SK-N-SH treated with all-trans-retinoic acid at 6 μM for 48 hours (cell line): ENCODE results near the gene BCL2A1.

Experiments
- ATAC-seq: fragments of 200-7000 bp; cut with Tn5 transposase; 3 replicates; pipeline ENCODE4 v1.9.1; 2020; ENCODE audit warnings: mild to moderate bottlenecking, moderate library complexity
- ARNTL ChIP-seq: fragments of 450-650 bp; formaldehyde crosslinking; IDR thresholded peaks from 2 replicates; pipeline ENCODE4 v1.5.0; 2020; ENCODE audit warnings: low read depth, mild to moderate bottlenecking, moderate library complexity, borderline replicate concordance
- BACH2 ChIP-seq: fragments of 250-450 bp; sonication (Bioruptor Pico); IDR thresholded peaks from 2 replicates; pipeline ENCODE4 v1.9.0; 2021; ENCODE audit warnings: mild to moderate bottlenecking, borderline replicate concordance
- CREB5 ChIP-seq: fragments of 250-450 bp; sonication (Bioruptor Pico); IDR thresholded peaks from 2 replicates; pipeline ENCODE4 v1.5.1; 2020; ENCODE audit warnings: low read depth, mild to moderate bottlenecking, moderate library complexity
- CSRNP3 ChIP-seq: fragments of 250-450 bp; sonication (Bioruptor Pico); IDR thresholded peaks from 2 replicates; pipeline ENCODE4 v1.5.1; 2021; ENCODE audit warnings: mild to moderate bottlenecking, moderate library complexity
- GLIS3 ChIP-seq: fragments of 250-450 bp; sonication (Bioruptor Pico); IDR thresholded peaks from 2 replicates; pipeline ENCODE4 v1.5.0; 2020; ENCODE audit warnings: mild to moderate bottlenecking, moderate library complexity
- ISL1 ChIP-seq: fragments of 250-450 bp; sonication (Bioruptor Pico); IDR thresholded peaks from 2 replicates; pipeline ENCODE4 v2.1.2; 2022; ENCODE audit warnings: mild to moderate bottlenecking, moderate library complexity
- OSR1 ChIP-seq: fragments of 250-450 bp; sonication (Bioruptor Pico); IDR thresholded peaks from 2 replicates; pipeline ENCODE4 v1.8.0; 2022; ENCODE audit warnings: moderate library complexity, mild to moderate bottlenecking, inconsistent platforms
- PATZ1 ChIP-seq: fragments of 250-450 bp; sonication (Bioruptor Pico); IDR thresholded peaks from 2 replicates; pipeline ENCODE4 v1.8.0; 2020; ENCODE audit warnings: mild to moderate bottlenecking, moderate library complexity, borderline replicate concordance
- POU6F1 ChIP-seq: fragments of 250-450 bp; sonication (Bioruptor Pico); IDR thresholded peaks from 2 replicates; pipeline ENCODE4 v1.8.0; 2021; ENCODE audit warnings: low read depth, mild to moderate bottlenecking, moderate library complexity, borderline replicate concordance
- RARB ChIP-seq: fragments of 250-450 bp; sonication (Bioruptor Pico); IDR thresholded peaks from 2 replicates; pipeline ENCODE4 v1.8.0; 2021; ENCODE audit warnings: mild to moderate bottlenecking, moderate library complexity
- SNAI2 ChIP-seq: fragments of 250-450 bp; sonication (Bioruptor Pico); IDR thresholded peaks from 2 replicates; pipeline ENCODE4 v1.5.0; 2020; ENCODE audit warnings: mild to moderate bottlenecking, moderate library complexity
- TCF4 ChIP-seq: fragments of 250-450 bp; sonication (Bioruptor Pico); IDR thresholded peaks from 2 replicates; pipeline ENCODE4 v1.8.0; 2021; ENCODE audit warnings: mild to moderate bottlenecking, moderate library complexity, borderline replicate concordance
- TSHZ2 ChIP-seq: fragments of 250-450 bp; sonication (Bioruptor Pico); IDR thresholded peaks from 2 replicates; pipeline ENCODE4 v1.5.0; 2020; ENCODE audit warnings: mild to moderate bottlenecking, moderate library complexity
- ZFP3 ChIP-seq: fragments of 250-450 bp; sonication (Bioruptor Pico); IDR thresholded peaks from 2 replicates; pipeline ENCODE4 v1.5.0; 2020; ENCODE audit warnings: mild to moderate bottlenecking, moderate library complexity
- ZFP30 ChIP-seq: fragments of 450-650 bp; formaldehyde crosslinking; IDR thresholded peaks from 2 replicates; pipeline ENCODE4 v1.5.0; 2022; ENCODE audit warnings: mild to moderate bottlenecking, moderate library complexity
- ZNF8 ChIP-seq: fragments of 450-650 bp; formaldehyde crosslinking; IDR thresholded peaks from 2 replicates; pipeline ENCODE4 v1.5.0; 2020; ENCODE audit warnings: mild to moderate bottlenecking, moderate library complexity

BCL2A1 gene

GRCh38 chr15:79914728-79915127 is 56.3 kb downstream of the BCL2A1 start:
- ATAC-seq, result no peak
- TF ChIP-seq POU6F1, result no peak
- no peak for TF ChIP-seq SNAI2 (CRISPR knock-in tag)
- no peak for TF ChIP-seq RARB (CRISPR knock-in tag)
- TF ChIP-seq CREB5 (CRISPR knock-in tag), result no peak
- no peak for TF ChIP-seq GLIS3 (CRISPR knock-in tag)
- TF ChIP-seq OSR1 (CRISPR knock-in tag), result no peak
- no peak for TF ChIP-seq ZFP30 (CRISPR knock-in tag)
- no peak for TF ChIP-seq ZFP3 (CRISPR knock-in tag)
- no peak for TF ChIP-seq CSRNP3 (CRISPR knock-in tag)
- TF ChIP-seq BACH2, result no peak
- no peak for TF ChIP-seq TCF4 (CRISPR knock-in tag)
- no peak for TF ChIP-seq PATZ1 (CRISPR knock-in tag)
- TF ChIP-seq TSHZ2, result no peak
- TF ChIP-seq ISL1, result no peak
- TF ChIP-seq ZNF8 (CRISPR knock-in tag), result no peak
- TF ChIP-seq ARNTL (CRISPR knock-in tag), result no peak
